GM12872 (cell line): ENCODE measurements around the gene GPER1.

Experiments used
- CTCF ChIP-seq: IDR thresholded peaks from 3 replicates; pipeline ENCODE4 v1.5.1; 2011; ENCODE audit warnings: low read depth, mild to moderate bottlenecking, low read length, moderate library complexity; ENCODE audit not compliant: insufficient read depth

The GPER1 gene

GRCh38 chr7:1083729-1084657 is 3.9 kb upstream of the GPER1 start:
- no peak for TF ChIP-seq CTCF

- no peak for TF ChIP-seq CTCF
Measured at GRCh38 chr7:1085266-1085665, 2.6 kb upstream of the GPER1 start.

- TF ChIP-seq CTCF = no peak
Measured at GRCh38 chr7:1085910-1086421, 1.9 kb upstream of the GPER1 start.

- peak; percentile 72 for TF ChIP-seq CTCF
Measured at GRCh38 chr7:1086588-1087464, 1.1 kb upstream of the GPER1 start.

GRCh38 chr7:1087465-1087814 is 473 bp upstream of the GPER1 start:
- TF ChIP-seq CTCF = no peak

- TF ChIP-seq CTCF = no peak
Measured at GRCh38 chr7:1090236-1090635, 2.3 kb downstream of the GPER1 start.

GRCh38 chr7:1090686-1091643 is 3.1 kb downstream of the GPER1 start:
- no peak for TF ChIP-seq CTCF
